Endometrium (tissue), 2 donors: ENCODE results near the gene CCDC124.

Experiments used
- FAIRE-seq: peaks from 2 replicates; lab custom pipeline; 2012; peaks lifted over from hg19 to GRCh38; lab: Jason Lieb, UNC
- donor health status: control.
- donor health status: control.

Gene CCDC124

DNA sequence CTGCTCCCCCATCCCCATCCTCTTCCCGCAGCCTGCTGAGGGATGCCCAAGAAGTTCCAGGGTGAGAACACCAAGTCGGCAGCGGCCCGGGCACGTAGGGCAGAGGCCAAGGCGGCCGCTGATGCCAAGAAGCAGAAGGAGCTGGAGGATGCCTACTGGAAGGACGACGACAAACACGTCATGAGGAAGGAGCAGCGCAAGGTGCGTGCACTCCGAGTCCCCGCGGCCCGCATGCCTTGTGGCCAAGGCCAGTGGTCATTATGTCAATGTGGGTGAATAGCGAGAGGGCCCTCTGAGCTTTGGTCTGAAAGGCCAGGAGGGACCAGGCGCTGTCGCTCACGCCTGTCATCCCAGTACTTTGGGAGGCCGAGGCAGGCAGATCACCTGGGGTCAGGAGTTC, 3.6 kb downstream of the CCDC124 start:
- no peak for FAIRE-seq

DNA sequence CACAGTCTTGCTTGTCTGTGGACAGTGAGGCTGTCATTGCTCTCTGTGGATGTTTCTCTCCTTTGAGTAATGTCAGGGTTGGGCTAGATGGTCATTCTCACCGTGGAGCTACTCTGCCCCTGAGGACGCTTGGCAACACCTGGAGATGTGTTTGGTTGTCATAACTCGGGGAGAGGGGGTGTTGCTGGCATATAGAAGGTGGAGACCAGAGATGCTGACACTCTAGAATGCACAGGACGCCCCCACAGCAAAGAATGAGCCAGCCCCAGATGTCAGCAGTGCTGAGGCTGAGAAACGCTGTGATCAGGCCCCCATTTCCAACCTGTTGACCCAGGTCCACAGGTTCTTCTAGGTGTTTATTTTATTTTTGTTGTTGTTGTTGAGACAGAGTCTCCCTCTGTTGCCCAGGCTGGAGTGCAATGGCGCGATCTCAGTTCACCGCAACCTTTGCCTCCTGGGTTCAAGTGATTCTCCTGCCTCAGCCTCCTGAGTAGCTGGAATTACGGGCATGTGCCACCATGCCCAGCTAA, 4.6 kb downstream of the CCDC124 start:
- no peak for FAIRE-seq

DNA sequence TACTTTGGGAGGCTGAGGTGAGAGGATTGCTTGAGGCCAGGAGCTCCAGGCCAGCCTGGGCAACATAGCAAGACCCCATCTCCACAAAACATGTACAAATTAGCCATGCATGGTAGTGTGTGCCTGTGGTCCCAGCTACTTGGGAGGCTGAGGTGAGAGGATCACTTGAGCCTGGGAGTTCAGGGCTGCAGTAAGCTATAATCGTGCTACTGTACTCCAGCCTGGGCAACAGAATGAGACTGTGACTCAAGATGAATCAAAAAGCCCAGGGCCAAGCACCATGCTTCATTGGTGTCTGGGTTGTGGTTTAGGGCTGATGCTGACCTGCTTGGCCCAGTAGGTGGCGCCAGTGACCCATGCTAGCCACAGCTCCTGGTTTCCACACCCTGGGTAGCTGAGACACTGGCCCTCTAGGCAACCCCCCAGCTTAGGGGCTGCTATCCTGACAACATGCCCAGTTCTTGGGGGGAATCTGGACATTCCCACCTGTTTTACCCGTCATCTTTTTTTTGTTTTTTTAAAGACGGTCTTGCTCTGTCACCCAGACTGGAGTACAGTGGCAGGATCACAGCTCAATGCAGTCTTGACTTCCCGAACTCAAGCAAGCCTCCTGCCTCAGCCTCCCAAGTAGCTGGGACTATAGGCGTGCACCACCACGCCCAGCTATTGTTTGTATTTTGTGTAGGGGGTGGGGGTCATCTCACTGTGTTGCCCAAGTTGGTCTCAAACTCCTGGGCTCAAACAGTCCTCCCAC, 5.5 kb downstream of the CCDC124 start:
- FAIRE-seq, result no peak

DNA sequence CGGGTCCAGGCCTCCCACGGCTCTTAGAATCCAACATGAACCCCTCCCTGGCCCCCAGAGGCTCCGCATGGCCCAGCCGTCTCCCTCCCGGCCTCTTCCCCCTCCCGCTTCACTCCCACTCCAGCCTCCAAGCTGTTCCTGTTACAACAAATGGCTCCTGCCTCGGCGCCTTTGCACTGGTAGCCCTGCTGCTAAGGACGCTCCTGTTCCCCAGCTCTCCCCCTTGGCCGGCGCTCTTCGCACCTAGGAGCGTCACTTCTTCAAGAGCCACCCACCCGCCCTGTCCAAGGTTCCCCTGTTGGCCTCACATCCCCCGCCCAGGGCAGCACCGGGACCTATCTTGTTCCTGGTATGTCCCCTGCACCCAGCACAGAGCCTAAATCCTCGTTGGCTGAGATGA, 9.4 kb downstream of the CCDC124 start:
- no peak for FAIRE-seq

DNA sequence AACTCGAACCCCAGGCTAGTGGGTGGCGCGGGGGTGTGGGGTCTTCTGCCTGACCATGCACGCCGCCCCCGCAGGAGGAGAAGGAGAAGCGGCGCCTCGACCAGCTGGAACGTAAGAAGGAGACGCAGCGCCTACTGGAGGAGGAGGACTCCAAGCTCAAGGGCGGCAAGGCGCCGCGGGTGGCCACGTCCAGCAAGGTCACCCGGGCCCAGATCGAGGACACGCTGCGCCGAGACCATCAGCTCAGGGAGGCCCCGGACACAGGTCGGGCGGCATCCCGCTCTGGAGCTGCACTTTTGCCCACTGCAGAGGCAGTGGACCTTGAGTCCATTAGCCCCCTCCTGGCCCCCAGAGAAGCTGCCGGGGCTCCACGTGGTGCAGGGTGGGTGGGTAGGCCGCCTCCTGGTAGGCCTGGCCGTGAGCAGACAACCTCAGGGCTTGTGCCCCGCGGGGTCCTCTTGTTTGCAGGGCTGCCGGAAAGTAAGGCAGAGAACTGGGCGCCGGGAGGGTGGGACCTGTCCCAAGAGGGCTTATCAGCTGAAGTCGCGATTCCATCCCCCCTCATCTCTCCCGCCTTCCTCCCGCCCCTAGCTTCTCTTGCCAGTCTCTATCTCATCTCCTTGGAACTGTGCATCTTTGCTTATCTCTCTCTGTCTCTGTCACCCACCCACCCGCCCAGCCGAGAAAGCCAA, 9.9 kb downstream of the CCDC124 start:
- FAIRE-seq, result no peak

DNA sequence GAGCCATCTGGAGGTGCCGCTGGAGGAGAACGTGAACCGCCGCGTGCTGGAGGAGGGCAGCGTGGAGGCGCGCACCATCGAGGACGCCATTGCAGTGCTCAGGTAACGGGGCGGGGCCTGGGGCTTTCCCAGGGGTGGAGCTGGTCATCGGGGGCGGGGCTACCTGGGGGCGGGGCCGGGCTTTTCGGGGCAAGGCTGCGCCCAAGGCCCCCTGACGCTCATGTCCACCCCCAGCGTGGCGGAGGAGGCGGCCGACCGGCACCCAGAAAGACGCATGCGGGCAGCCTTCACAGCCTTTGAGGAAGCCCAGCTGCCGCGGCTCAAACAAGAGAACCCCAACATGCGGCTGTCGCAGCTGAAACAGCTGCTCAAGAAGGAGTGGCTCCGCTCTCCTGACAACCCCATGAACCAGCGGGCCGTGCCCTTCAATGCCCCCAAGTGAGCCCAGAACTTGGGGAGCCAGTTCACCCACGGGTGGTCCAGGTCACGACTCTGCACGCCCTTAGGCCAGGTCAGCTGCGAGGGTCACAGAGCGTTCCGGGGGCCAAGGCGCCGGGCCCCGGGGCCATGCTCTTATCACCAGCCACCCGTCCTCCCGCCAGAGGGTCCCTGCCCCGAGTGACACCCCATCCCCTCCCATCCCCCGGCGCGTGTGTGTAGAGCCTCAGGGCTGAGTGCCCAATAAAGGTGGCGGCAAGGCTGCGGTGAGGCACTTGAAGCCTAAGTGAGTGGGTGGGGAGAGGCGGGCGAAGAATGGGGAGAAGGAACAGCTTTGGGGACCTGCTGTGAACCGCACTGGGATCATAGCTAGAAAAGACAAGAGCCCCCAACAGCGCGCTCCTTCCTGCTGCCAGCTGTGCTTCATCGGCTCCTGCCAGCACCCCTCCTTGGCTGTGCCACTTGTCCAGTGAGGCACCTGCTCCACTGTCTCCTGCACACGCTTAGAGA, 10.7 kb downstream of the CCDC124 start:
- FAIRE-seq, result no peak

DNA sequence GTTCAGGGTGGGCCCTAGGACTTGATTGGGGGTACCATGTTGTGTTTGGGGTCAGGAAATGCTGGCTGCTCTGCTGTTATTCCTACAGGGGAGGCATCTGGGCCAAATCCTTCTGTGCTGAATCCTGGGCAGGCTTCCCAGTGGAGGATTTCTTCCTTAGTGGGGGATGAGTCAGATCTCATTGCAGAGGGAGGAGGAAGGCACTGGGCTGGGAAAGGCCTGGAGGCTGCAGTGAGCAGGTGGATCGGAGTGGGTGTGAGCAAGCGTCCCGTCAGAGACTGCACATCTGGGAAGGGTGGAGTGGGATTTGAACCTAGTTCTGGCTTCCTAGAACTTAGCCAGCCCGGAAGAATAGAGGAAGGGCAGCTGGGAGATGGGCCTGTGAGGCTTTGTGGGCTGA, 11.5 kb downstream of the CCDC124 start:
- no peak for FAIRE-seq

DNA sequence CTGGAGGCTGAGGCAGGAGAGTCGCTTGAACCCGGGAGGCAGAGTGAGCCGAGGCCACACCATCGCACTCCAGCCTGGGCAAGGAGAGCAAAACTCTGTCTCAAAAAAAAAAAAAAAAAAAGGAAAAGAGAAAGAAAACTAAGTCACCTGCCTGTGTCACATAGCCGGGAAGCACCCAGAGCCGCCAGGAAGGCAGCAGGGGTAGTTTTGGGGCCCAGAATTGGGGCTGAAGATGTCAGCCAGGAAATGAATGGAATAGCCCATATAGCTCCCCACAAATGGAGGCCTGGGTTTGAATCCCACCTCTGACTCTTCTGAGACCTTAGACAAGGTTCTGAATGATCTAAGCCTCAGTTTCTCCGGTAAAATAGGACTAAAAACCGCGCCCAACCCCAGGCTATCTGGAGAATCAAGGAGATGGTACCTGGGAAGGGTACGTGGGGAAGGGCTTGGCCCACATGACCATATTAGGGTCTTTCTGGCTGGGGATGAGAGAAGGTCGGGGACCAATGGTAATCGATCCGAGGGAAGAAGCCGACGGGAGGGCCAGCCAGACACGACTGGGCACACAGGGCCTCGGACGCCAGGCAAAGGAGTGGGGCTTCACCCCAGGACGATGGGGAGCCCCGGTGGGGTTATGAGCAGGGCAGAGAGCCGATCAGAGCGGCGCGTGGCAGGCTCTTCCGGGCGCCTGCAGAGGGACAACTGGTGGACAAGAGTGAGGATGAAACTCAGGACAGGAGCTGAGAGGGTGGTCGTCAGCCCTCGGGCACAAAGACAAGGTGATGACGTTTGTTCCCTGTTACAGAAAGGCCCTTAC, 14.4 kb downstream of the CCDC124 start:
- no peak for FAIRE-seq

DNA sequence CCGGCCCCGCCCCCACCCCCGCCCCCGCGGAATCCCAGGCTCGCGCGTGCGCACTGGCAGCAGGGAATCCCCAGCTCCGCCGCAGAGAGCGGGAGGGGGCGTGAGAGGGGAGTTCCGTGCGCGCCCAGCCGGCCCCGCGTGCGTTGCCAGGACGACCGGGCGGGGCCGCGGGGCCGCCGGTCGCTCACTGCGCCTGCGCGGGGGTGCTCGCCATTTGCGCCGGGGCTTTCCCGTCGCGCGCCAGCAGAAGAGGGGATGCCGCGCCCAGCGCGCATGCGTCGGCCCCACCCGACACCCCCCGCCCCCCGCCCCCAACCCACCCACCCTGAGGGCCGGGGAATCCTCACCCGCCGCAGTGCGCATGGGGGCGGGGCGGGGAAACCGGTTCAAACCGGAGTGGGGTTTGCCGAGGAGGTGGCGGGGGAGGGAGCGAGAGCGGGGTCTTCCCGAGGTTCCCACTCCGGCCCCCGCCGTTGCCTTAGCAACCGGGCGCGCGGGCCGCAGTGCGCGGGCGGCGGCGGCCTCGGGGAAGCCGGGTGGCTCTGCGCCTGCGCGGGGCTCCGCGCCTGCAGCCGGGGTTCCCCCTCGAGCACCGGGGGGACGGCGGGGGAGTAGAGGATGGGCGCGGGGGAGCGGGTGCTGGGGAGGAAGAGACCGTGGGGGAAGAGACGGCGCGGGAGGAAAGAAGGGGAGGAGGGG, 15.1 kb downstream of the CCDC124 start:
- FAIRE-seq, result no peak

DNA sequence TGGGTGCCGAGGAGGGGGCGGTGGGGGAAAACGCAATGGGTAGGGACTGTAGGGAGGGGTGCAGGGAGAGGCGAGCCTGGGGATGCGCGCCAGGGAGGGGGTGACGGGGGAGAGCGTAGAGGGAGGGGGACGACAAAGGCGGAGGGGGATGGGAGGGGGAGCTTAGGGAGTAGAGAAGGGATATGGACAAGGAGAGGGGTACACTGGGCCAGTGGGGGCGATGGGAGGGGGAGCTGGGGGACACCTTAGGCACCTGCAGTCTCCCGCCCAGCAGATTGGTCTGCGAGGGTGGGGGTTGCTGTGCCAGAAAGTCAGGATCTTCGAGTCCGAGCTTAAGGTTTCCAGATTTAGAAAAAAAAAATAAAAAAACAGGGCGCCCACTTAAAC, 15.7 kb downstream of the CCDC124 start:
- no peak for FAIRE-seq

DNA sequence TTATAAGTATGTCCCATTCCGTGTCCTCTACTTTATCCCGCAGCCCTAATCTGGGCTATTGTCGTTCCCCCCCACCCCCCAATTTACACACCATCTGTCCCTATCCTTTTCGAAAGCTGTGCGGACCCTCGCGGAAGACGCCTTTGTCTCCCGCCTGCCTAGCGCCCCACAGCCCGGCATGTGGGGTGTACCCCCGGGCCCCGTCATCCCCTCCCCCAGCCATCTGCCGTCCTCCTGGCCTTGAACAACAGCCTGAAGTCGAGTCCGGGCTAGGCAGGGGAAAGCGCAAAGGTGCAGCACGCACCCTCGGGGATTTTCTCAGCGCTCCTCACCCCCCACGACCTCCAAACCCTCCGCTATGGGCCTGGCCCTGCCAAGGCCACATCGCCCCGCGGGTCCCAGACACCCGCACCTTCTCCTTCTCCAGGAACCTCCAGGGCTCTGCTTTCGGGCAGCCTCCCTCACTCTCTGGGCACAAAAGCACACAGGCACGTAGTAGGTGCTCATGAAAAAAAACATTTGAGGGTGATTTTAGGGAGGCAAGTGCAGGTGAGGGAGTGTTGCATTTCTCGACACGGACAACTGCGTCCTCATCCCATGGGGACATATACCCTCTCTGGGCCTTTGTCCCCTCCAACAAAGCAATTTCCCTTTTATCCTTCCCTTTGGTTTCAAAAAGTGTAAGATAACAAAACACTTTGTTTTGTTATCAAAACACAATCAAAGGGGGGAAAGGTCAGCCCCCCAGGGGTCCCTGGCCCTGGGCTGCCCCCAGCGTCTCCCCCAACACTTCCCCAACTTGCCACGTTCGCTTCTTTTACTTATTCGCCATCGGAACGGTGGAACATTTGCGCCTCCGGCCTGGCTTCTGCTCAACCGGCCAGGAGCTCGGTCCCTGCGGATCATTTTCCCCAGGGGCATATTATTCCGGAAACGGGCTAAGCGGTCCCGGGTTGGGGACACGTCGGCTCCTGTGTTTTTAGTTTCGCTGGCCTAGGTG, 16.4 kb downstream of the CCDC124 start:
- no peak for FAIRE-seq

DNA sequence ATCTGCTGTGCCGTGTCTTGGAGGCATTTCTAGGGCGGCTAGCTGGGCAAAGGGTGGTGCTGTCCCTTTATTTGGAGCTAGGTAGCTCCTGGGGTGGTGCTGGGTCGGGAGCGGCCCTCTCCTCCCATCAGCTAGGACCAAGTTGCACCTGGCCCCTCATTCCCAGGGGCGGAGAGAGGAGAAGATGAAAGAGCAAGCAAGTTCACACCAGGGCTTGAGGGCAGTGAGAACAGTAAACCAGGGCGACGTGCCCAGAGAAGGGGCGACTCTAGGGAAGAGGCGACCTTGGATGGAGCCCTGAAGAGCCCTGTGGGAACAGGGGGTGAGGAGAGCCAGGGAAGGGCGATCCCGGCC, 17.1 kb downstream of the CCDC124 start:
- no peak for FAIRE-seq

DNA sequence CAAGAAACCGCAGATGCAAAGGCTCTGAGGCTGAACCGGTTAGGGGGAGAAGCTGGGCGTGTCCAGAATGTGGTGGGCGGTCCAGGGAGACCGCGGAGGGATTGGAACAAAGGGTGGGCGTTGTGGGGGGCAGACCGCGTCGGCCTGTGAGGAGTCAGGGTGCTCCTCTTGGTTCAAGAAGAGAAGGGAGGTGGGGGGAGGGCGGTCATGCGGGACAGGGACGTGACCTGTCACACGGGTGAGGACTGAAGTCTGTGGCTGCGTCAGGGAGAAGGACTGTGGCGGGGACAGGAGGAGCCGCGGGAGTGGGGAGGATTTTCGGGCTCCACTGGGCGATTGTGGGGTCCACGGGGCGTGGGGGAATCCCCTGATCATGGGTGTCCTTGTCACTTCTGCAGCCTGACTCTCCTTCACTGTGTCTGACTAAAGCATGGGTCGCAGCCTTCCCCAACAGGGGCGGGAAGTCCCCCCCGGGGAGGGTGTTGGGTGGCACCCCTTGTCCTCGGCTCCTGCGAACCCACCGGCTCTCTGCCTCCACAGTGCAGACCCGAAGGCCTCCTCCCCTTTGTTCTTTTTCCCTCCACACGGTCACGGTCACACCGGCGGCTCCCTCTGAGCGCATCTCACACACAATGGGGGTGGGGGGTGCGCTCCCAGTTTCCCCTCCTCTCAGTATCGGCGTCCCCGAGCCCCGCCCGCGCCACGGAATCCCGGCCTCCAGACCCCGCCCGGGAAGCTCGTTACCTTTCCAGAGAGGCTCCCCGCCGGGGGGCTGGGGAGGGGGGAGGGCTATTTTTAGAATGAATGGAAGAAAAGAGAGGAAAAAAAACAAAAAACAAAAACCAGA, 17.7 kb downstream of the CCDC124 start:
- no peak for FAIRE-seq

DNA sequence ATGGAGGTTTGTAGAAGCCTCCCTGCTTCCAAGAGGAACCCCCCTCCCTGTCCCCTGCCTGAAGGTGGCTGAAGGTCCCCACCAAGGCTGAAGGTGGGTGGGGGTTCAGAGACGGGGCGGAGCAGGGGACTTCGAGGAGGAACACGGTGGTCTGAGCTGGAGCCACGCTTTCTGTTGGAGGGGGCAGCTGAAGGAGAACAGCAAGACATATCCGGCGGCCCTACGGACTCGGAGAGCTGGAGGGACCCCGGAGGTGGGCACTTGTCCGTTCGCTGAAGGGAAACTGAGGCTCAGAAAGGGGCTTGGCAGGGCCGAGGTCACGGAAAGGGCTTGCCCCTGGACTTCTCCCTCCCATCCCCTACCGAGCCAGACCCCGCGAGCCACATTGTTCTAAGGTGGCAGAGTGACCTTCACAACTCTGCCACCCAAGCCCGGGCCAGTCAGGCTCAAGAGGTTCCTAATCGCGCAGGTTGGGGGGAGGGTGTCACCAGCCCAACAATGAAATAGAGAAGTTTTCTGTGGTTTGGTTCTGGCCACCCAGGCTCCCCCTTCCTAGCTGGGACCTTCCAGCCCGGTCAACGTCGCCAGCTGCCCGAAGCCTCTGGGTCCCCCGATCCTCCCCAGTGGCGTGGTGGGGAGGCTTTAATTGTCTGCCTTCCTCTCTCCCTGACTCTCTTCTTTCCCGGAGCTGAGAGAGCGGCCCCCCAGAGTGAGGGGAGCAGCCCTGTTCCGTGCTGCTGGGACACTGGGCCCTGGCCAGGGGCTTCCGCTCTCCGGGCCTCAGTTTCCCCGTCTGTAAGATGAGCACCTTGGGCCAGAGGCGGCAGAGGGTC, 18.6 kb downstream of the CCDC124 start:
- no peak for FAIRE-seq

DNA sequence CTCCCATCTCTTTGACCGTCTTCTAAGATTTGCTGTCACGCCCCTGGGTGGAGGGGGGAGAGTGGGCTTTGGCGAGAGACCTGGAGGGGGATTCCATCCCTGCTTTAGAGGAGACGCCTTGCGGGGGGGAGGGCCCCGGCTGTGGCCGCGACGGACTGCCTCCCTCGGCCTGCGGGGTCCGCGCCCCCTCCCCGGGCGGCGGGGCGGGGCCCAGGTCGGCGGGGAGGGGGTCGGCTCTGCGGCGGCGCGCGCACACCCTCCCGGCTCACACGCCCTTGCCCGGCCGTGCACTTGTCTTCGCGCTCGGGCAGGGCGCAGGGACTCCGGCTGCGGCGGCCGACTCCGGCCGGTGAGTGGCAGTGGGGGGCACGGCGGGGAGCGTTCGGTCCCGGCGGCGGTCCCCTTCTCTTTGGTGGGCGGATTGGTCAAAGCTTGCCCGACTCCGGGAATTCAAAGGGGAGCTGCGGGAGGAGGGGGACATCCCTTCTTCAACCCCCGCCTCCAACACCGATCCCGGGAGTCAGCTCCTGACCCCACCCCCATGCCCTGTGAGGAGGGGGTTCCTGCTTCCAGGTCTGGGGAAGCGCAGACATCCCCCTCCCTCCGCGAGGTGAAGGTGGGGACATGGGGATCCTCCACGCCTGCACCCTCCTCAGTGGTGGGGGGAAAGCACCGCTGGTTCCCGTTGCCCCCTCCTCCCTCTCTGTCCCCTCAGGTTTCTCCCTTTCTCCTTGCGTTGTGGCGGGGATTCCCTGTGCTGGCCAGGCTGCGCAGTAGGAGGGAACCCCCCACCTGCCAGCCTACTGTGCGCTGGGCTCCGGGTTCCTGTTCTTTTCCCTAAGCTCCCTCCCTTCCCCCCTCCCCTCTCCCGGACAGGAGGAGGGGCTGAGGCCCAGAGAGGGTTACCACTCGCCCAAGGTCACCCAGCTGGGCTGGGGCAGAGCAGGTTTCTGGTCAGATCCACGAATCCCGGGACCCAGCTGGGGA, 19.5 kb downstream of the CCDC124 start:
- no peak for FAIRE-seq

DNA sequence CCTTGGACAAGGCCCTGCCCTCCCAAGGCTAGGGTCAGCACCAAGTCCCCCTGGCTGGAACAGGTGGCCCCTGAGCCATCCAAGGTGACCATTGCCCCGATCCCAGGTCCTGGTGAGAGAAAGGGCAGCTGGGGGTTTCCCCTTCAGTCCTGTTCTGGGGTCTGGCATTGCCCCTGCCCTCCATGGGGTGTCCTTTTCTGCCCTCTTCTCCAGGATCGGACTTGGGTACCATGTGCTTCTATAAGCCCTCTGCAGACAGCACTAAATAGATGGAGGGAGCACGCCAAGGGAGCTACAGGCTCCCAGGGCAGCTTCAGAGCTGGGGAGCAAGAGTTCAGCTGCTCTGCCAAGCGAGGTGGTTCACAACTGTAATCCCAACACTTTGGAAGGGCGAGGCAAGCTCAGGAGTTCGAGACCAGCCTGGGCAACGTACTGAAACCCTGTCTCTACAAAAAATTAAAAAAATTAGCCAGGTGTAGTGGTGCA, 20.5 kb downstream of the CCDC124 start:
- FAIRE-seq, result no peak

DNA sequence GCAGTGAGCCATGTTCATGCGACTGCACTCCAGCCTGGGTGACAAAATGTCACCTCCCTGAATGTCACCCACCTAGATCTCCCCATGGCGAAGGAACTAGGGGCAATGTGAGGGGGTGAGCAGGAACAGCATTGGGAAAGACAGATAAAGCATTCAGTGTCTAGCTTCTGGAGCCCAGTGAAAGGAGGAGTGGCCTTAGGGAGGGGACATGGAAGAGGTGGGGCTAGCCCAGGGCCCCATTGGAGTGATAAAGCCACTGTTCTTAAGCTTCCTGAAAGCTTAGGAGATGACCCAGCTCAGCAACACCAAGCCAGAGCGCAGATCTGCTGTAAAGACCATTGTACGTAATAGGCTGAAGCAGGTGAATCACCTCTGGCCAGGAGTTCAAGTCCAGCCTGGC, 21.1 kb downstream of the CCDC124 start:
- FAIRE-seq, result no peak
